GM23338 (cell line): ENCODE data around the gene ABCA4. TPM values are rescaled to one million over a fixed set of nuclear protein-coding genes. Genes with fewer than 3 reads are reported as not detected.

ENCODE experiments used
- ATAC-seq: fragments of 200-7000 bp; cut with Tn5 transposase; 3 replicates; pipeline ENCODE4 v1.9.1; 2020
- DNase-seq: peaks from one replicate; pipeline ENCODE4 v3.0.0-alpha.2; 2015; ENCODE audit warnings: low spot score
- H2AFZ ChIP-seq: fragments of 200-600 bp; sonication (generic); 2 replicates; pipeline ENCODE4 v1.8.0; 2016; ENCODE audit warnings: antibody characterized with exemption, mild to moderate bottlenecking, moderate library complexity
- H3F3A ChIP-seq: fragments of 200-600 bp; sonication (generic); replicated peaks from 2 replicates; pipeline ENCODE4 v1.8.0; 2017; ENCODE audit warnings: antibody characterized with exemption, mixed run types, low read depth
- H3K27ac ChIP-seq: fragments of 200-600 bp; sonication (generic); 2 replicates; pipeline ENCODE4 v1.6.1; 2016; ENCODE audit warnings: low read depth
- H3K27me3 ChIP-seq: fragments of 200-600 bp; sonication (generic); 2 replicates; pipeline ENCODE4 v1.8.0; 2016; ENCODE audit warnings: mild to moderate bottlenecking, mixed run types, moderate library complexity; ENCODE audit not compliant: insufficient read depth
- H3K36me3 ChIP-seq: fragments of 200-600 bp; sonication (generic); 2 replicates; pipeline ENCODE4 v1.8.0; 2016; ENCODE audit warnings: mild to moderate bottlenecking; ENCODE audit not compliant: insufficient read depth
- H3K4me1 ChIP-seq: fragments of 200-600 bp; sonication (generic); 2 replicates; pipeline ENCODE4 v1.8.0; 2016; ENCODE audit warnings: mild to moderate bottlenecking, moderate library complexity; ENCODE audit not compliant: insufficient read depth
- H3K4me2 ChIP-seq: fragments of 200-600 bp; sonication (generic); 2 replicates; pipeline ENCODE4 v1.7.1; 2017; ENCODE audit warnings: mixed run types
- H3K4me3 ChIP-seq: fragments of 200-600 bp; sonication (generic); 2 replicates; pipeline ENCODE4 v1.6.1; 2016; ENCODE audit warnings: mixed run types
- H3K79me2 ChIP-seq: fragments of 200-600 bp; sonication (generic); replicated peaks from 2 replicates; pipeline ENCODE4 v1.8.0; 2017; ENCODE audit warnings: mild to moderate bottlenecking; ENCODE audit not compliant: insufficient read depth
- H3K9me2 ChIP-seq: fragments of 200-600 bp; sonication (generic); 2 replicates; pipeline ENCODE4 v1.8.0; 2017; ENCODE audit not compliant: insufficient read depth
- H4K20me1 ChIP-seq: fragments of 200-600 bp; sonication (generic); replicated peaks from 2 replicates; pipeline ENCODE4 v1.8.0; 2017; ENCODE audit warnings: mild to moderate bottlenecking; ENCODE audit not compliant: insufficient read depth
- H3K27ac Mint-ChIP-seq: 2 replicates; pipeline ENCODE4 v1.8.0; 2020; ENCODE audit warnings: inconsistent platforms, mild to moderate bottlenecking, moderate library complexity, mixed read lengths
- H3K27me3 Mint-ChIP-seq: 3 replicates; pipeline ENCODE4 v1.8.0; 2022; ENCODE audit warnings: low read depth, mild to moderate bottlenecking, moderate library complexity, mixed read lengths, inconsistent platforms; ENCODE audit not compliant: insufficient read depth, poor library complexity
- H3K36me3 Mint-ChIP-seq: 3 replicates; pipeline ENCODE4 v1.8.0; 2021; ENCODE audit warnings: low read depth, mild to moderate bottlenecking, inconsistent platforms, moderate library complexity, mixed read lengths
- H3K4me1 Mint-ChIP-seq: 3 replicates; pipeline ENCODE4 v1.8.0; 2020; ENCODE audit warnings: mild to moderate bottlenecking, inconsistent platforms, mixed read lengths
- H3K4me3 Mint-ChIP-seq: 3 replicates; pipeline ENCODE4 v1.8.0; 2021; ENCODE audit warnings: moderate library complexity, mild to moderate bottlenecking, inconsistent platforms, mixed read lengths
- H3K9me3 Mint-ChIP-seq: 3 replicates; pipeline ENCODE4 v1.8.0; 2020; ENCODE audit warnings: moderate library complexity, mild to moderate bottlenecking, inconsistent platforms, mixed read lengths
- CREB1 ChIP-seq: fragments of 250-450 bp; sonication (Bioruptor Pico); IDR thresholded peaks from 2 replicates; pipeline ENCODE4 v1.5.0; 2020; ENCODE audit warnings: low read depth, mild to moderate bottlenecking, moderate library complexity
- CTCF ChIP-seq, 2 experiments: fragments of 200-600 bp in 1 of 2; sonication (generic) in 1 of 2; conservative IDR thresholded peaks; 2 replicates each; pipeline versions ENCODE4 v1.5.1 to v1.6.1; 2016 to 2017; ENCODE audit warnings: antibody characterized with exemption in 2 of 2, low read depth in 2 of 2, mild to moderate bottlenecking in 2 of 2, moderate library complexity in 1 of 2
- EZH2phosphoT487 ChIP-seq: fragments of 200-600 bp; sonication (generic); IDR thresholded peaks from one replicate; pipeline ENCODE4 v1.8.1; 2018; ENCODE audit warnings: antibody characterized with exemption; ENCODE audit not compliant: unreplicated experiment
- JUNB ChIP-seq: IDR thresholded peaks from one replicate; pipeline ENCODE4 v1.6.1; 2016; ENCODE audit warnings: antibody characterized with exemption; ENCODE audit not compliant: unreplicated experiment
- ZNF114 ChIP-seq: fragments of 250-450 bp; sonication (Bioruptor Pico); IDR thresholded peaks from 2 replicates; pipeline ENCODE4 v1.5.0; 2020; ENCODE audit warnings: mild to moderate bottlenecking, moderate library complexity
- polyA plus RNA-seq: library from polyadenylated mRNA; unstranded; fragments of >200 nt; fragmentation: Nextera tagmentation; extraction: Ambion mirVana; gene quantifications from 2 replicates; pipeline ENCODE4 v1.2.1, GENCODE V29; 2016
- total RNA-seq: library from RNA; depleted of rRNA; stranded (reverse); fragments of >200 nt; shearing (Covaris generic); gene quantifications from 2 replicates; pipeline ENCODE4 v1.2.3, GENCODE V29; 2014
- TF ChIP-seq, protein P1 (sequence below): IDR thresholded peaks from 2 replicates; pipeline ENCODE4 v1.6.1; 2016; ENCODE audit warnings: antibody characterized with exemption
- TF ChIP-seq, protein P2 (sequence below): fragments of 250-450 bp; sonication (Bioruptor Pico); IDR thresholded peaks from 2 replicates; pipeline ENCODE4 v1.5.0; 2020; ENCODE audit warnings: mild to moderate bottlenecking, moderate library complexity

Gene ABCA4
- total and polyA plus RNA-seq, 2 experiments from 2014 or later, result not detected

GRCh38 chr1:94022471-94023189 is 98.3 kb downstream of the ABCA4 start:
- H3K9me2 ChIP-seq, result no peaks in the 10 kb centered on the region
- no peak for ATAC-seq
- H4K20me1 ChIP-seq, result no peaks in the 10 kb centered on the region
- peaks cover 9% of the 10 kb centered on the region for H3K4me1 ChIP-seq
- H3K36me3 Mint-ChIP-seq, result no peaks in the 10 kb centered on the region
- H3K4me3 Mint-ChIP-seq, result no peak overlapping the region
- no peaks in the 10 kb centered on the region for H3K27me3 ChIP-seq
- H3K9me3 Mint-ChIP-seq, result no peaks in the 10 kb centered on the region
- H2AFZ ChIP-seq, result no peak overlapping the region
- no peak overlapping the region for H3K27ac Mint-ChIP-seq
- no peak for DNase-seq
- TF ChIP-seq CREB1 (CRISPR knock-in tag), result no peak
- no peak for TF ChIP-seq EZH2phosphoT487
- TF ChIP-seq ZNF114 (CRISPR knock-in tag), result no peak
- no peak for TF ChIP-seq CTCF (conservative IDR thresholded peaks at IDR 0.05; ENCODE audit: low read depth in 2 of 2)
- TF ChIP-seq, protein P1, sequence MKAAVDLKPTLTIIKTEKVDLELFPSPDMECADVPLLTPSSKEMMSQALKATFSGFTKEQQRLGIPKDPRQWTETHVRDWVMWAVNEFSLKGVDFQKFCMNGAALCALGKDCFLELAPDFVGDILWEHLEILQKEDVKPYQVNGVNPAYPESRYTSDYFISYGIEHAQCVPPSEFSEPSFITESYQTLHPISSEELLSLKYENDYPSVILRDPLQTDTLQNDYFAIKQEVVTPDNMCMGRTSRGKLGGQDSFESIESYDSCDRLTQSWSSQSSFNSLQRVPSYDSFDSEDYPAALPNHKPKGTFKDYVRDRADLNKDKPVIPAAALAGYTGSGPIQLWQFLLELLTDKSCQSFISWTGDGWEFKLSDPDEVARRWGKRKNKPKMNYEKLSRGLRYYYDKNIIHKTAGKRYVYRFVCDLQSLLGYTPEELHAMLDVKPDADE, result no peak
- TF ChIP-seq JUNB, result no peak
- no peaks in the 10 kb centered on the region for H3K79me2 ChIP-seq
- no peak overlapping the region for H3K4me2 ChIP-seq
- no peaks in the 10 kb centered on the region for H3K36me3 ChIP-seq
- peaks cover 3% of the 10 kb centered on the region for H3K27me3 Mint-ChIP-seq
- H3F3A ChIP-seq, result no peaks in the 10 kb centered on the region
- H3K4me3 ChIP-seq, result no peak overlapping the region
- H3K4me1 Mint-ChIP-seq, result peaks cover 23% of the 10 kb centered on the region
- H3K27ac ChIP-seq, result no peak overlapping the region

DNA sequence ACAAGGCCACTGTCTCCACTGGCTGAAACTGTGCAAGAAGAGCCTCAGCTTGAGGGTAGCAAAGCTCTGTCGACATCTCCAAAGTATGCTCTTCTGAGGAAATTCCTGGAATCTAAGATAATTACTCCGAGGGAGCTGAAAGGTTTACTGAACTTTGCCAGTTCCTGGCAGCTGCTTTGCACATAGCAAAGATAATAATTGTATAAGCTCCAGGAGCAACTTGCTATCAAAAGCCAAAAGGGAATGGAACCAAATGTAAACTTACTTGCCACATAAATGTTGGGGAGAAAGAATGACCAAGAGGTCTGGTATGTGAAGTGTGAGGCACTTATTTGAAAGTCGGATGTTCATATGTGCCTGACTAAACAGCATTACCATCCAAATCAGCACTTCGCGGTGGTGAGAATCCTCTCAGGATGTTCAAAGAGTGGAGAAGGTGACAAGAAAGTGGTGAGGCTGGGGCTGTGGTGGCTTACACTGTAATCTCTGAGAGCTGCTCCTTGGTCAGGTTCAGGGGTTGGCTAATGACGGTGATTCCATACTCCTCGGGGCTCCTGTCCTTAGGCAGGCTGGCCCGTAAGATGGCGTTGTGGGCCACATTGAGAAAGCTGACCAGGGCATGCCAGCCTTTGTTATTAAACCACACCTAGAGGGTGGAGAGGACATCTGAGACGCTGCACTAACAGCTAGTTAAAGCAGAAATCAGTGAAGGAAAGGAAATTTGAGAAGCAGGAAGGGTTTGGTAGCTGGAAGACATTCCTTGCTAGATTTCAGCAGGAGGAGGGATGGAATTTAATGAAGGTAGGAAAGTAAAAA is 100.0 kb downstream of the ABCA4 start:
- H3K4me3 ChIP-seq, result no peak overlapping the region
- H3K27ac ChIP-seq, result no peak overlapping the region; the same call in 1 of the 2 replicates
- peaks cover 9% of the 10 kb centered on the region for H3K4me1 ChIP-seq
- H3K4me1 Mint-ChIP-seq, result peaks cover 21% of the 10 kb centered on the region
- H3F3A ChIP-seq, result no peaks in the 10 kb centered on the region
- peaks cover 8% of the 10 kb centered on the region for H3K27me3 Mint-ChIP-seq
- H3K36me3 Mint-ChIP-seq, result no peaks in the 10 kb centered on the region
- H3K9me3 Mint-ChIP-seq, result no peaks in the 10 kb centered on the region
- no peaks in the 10 kb centered on the region for H3K27me3 ChIP-seq
- no peaks in the 10 kb centered on the region for H3K79me2 ChIP-seq
- H3K27ac Mint-ChIP-seq, result no peak overlapping the region
- peak overlapping the region; percentile 64 for H2AFZ ChIP-seq
- no peaks in the 10 kb centered on the region for H3K36me3 ChIP-seq
- ATAC-seq (peak; percentile 31), DNase-seq (peak; percentile 30)
- no peak overlapping the region for H3K4me3 Mint-ChIP-seq
- no peaks in the 10 kb centered on the region for H3K9me2 ChIP-seq
- H4K20me1 ChIP-seq, result no peaks in the 10 kb centered on the region
- 0 out of 2 replicates have a peak overlapping the region, but pooled peaks have one; percentile 20 for H3K4me2 ChIP-seq
- TF ChIP-seq, protein P2, sequence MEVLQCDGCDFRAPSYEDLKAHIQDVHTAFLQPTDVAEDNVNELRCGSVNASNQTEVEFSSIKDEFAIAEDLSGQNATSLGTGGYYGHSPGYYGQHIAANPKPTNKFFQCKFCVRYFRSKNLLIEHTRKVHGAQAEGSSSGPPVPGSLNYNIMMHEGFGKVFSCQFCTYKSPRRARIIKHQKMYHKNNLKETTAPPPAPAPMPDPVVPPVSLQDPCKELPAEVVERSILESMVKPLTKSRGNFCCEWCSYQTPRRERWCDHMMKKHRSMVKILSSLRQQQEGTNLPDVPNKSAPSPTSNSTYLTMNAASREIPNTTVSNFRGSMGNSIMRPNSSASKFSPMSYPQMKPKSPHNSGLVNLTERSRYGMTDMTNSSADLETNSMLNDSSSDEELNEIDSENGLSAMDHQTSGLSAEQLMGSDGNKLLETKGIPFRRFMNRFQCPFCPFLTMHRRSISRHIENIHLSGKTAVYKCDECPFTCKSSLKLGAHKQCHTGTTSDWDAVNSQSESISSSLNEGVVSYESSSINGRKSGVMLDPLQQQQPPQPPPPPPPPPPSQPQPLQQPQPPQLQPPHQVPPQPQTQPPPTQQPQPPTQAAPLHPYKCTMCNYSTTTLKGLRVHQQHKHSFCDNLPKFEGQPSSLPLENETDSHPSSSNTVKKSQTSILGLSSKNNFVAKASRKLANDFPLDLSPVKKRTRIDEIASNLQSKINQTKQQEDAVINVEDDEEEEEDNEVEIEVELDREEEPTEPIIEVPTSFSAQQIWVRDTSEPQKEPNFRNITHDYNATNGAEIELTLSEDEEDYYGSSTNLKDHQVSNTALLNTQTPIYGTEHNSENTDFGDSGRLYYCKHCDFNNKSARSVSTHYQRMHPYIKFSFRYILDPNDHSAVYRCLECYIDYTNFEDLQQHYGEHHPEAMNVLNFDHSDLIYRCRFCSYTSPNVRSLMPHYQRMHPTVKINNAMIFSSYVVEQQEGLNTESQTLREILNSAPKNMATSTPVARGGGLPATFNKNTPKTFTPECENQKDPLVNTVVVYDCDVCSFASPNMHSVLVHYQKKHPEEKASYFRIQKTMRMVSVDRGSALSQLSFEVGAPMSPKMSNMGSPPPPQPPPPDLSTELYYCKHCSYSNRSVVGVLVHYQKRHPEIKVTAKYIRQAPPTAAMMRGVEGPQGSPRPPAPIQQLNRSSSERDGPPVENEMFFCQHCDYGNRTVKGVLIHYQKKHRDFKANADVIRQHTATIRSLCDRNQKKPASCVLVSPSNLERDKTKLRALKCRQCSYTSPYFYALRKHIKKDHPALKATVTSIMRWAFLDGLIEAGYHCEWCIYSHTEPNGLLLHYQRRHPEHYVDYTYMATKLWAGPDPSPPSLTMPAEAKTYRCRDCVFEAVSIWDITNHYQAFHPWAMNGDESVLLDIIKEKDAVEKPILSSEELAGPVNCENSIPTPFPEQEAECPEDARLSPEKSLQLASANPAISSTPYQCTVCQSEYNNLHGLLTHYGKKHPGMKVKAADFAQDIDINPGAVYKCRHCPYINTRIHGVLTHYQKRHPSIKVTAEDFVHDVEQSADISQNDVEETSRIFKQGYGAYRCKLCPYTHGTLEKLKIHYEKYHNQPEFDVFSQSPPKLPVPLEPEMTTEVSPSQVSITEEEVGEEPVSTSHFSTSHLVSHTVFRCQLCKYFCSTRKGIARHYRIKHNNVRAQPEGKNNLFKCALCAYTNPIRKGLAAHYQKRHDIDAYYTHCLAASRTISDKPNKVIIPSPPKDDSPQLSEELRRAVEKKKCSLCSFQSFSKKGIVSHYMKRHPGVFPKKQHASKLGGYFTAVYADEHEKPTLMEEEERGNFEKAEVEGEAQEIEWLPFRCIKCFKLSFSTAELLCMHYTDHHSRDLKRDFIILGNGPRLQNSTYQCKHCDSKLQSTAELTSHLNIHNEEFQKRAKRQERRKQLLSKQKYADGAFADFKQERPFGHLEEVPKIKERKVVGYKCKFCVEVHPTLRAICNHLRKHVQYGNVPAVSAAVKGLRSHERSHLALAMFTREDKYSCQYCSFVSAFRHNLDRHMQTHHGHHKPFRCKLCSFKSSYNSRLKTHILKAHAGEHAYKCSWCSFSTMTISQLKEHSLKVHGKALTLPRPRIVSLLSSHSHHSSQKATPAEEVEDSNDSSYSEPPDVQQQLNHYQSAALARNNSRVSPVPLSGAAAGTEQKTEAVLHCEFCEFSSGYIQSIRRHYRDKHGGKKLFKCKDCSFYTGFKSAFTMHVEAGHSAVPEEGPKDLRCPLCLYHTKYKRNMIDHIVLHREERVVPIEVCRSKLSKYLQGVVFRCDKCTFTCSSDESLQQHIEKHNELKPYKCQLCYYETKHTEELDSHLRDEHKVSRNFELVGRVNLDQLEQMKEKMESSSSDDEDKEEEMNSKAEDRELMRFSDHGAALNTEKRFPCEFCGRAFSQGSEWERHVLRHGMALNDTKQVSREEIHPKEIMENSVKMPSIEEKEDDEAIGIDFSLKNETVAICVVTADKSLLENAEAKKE, result peak; percentile 17; the same call in 1 of the 2 replicates
- TF ChIP-seq JUNB (no peak), CTCF (conservative IDR thresholded peaks at IDR 0.05; ENCODE audit: low read depth in 2 of 2) (peak in 1 of 2 experiments; percentile 22; a peak in 2 of 4 replicates)
